Nephron (organoid): ENCODE measurements around the gene DGKH.
"Not testable (repeated sequence)": the region's sequence is repeated elsewhere in the genome, so short reads cannot be mapped to it uniquely, and the experiment has no call there.

ENCODE experiments used
- H3K27ac Mint-ChIP-seq, 3 experiments: 2 replicates each; pipeline ENCODE4 v1.8.0; 2020; ENCODE audit warnings: mixed read lengths in 3 of 3, mild to moderate bottlenecking in 2 of 3, moderate library complexity in 1 of 3
- H3K27me3 Mint-ChIP-seq: 2 replicates; pipeline ENCODE4 v1.8.0; 2021; ENCODE audit warnings: low read depth, mild to moderate bottlenecking, moderate library complexity, mixed read lengths
- H3K36me3 Mint-ChIP-seq: 2 replicates; pipeline ENCODE4 v1.8.0; 2020; ENCODE audit warnings: low read depth, mixed read lengths
- H3K4me1 Mint-ChIP-seq: 2 replicates; pipeline ENCODE4 v1.8.0; 2020; ENCODE audit warnings: mixed read lengths
- H3K4me3 Mint-ChIP-seq, 3 experiments: 2 replicates each; pipeline ENCODE4 v1.8.0; 2020; ENCODE audit warnings: mild to moderate bottlenecking in 3 of 3, mixed read lengths in 3 of 3, moderate library complexity in 2 of 3
- H3K9me3 Mint-ChIP-seq: 2 replicates; pipeline ENCODE4 v1.8.0; 2020; ENCODE audit warnings: mixed read lengths
- TF ChIP-seq, protein P1 (sequence below), 3 experiments: fragments of 200-600 bp; sonication (generic); IDR thresholded peaks; one replicate each; pipeline ENCODE4 v1.5.0; 2021; ENCODE audit warnings: antibody characterized with exemption in 3 of 3; ENCODE audit not compliant: unreplicated experiment in 3 of 3

Gene DGKH

GRCh38 chr13:42221121-42221765 lies 172.8 kb downstream of the DGKH start:
- Mint-ChIP-seq H3K36me3 (peaks cover 46% of the 10 kb centered on the region), H3K27me3 (no peaks in the 10 kb centered on the region), H3K27ac (no peak overlapping the region), H3K4me1 (no peaks in the 10 kb centered on the region), H3K9me3 (no peaks in the 10 kb centered on the region), H3K4me3 (no peak overlapping the region)
- TF ChIP-seq, protein P1, sequence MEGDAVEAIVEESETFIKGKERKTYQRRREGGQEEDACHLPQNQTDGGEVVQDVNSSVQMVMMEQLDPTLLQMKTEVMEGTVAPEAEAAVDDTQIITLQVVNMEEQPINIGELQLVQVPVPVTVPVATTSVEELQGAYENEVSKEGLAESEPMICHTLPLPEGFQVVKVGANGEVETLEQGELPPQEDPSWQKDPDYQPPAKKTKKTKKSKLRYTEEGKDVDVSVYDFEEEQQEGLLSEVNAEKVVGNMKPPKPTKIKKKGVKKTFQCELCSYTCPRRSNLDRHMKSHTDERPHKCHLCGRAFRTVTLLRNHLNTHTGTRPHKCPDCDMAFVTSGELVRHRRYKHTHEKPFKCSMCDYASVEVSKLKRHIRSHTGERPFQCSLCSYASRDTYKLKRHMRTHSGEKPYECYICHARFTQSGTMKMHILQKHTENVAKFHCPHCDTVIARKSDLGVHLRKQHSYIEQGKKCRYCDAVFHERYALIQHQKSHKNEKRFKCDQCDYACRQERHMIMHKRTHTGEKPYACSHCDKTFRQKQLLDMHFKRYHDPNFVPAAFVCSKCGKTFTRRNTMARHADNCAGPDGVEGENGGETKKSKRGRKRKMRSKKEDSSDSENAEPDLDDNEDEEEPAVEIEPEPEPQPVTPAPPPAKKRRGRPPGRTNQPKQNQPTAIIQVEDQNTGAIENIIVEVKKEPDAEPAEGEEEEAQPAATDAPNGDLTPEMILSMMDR (IDR thresholded peaks at IDR 0.05; ENCODE audit: unreplicated experiment in 3 of 3) = no peak

DNA sequence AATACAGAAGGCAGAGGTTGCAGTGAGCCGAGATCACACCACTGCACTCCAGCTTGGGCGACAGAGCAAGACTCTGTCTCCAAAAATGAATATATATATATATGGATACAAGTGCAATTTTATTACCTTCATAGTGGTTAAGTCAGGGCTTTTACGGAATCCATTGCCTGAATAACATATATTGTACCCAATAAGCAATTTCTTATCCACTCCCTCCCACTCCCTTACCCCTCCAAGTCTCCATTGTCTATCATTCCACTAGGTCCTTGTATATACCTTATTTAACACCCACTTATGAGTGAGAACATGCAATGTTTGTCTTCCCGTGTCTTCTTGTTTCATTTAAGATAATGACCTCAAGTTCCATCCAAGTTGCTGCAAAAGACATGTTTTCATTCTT lies 175.2 kb downstream of the DGKH start:
- TF ChIP-seq, protein P1 (IDR thresholded peaks at IDR 0.05; ENCODE audit: unreplicated experiment in 3 of 3) = no peak
- Mint-ChIP-seq H3K4me1 (no peaks in the 10 kb centered on the region), H3K36me3 (peaks cover 47% of the 10 kb centered on the region), H3K9me3 (no peaks in the 10 kb centered on the region), H3K4me3 (no peak overlapping the region), H3K27me3 (no peaks in the 10 kb centered on the region), H3K27ac (no peak overlapping the region)

DNA sequence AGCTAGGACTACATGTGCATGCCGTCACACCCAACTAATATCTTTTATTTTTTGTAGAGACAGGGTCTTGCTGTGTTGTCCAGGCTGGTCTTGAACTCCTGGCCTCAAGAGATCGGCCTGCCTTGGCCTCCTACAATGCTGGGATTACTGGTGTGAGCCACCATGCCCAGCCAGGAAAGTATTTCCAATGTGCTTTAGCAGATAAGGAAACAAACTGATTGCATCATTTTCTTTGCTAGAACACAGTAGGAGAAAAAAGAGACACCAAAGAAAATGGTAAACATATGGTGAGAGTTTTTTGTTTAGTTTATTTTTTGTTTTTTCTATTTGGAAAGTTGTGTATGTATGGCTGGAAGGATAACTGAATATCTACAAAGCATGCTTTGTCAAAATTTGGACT lies 176.6 kb downstream of the DGKH start:
- no peaks in the 10 kb centered on the region for H3K9me3 Mint-ChIP-seq
- TF ChIP-seq, protein P1 (IDR thresholded peaks at IDR 0.05; ENCODE audit: unreplicated experiment in 3 of 3) = no peak
- no peak overlapping the region for H3K27ac Mint-ChIP-seq
- H3K27me3 Mint-ChIP-seq = no peaks in the 10 kb centered on the region
- H3K4me1 Mint-ChIP-seq = no peaks in the 10 kb centered on the region
- no peak overlapping the region for H3K4me3 Mint-ChIP-seq
- H3K36me3 Mint-ChIP-seq = peaks cover 47% of the 10 kb centered on the region

- not testable (repeated sequence) for H3K9me3 Mint-ChIP-seq, H3K27me3 Mint-ChIP-seq, H3K27ac Mint-ChIP-seq, H3K4me3 Mint-ChIP-seq, H3K4me1 Mint-ChIP-seq
- H3K36me3 Mint-ChIP-seq = peaks cover 36% of the 10 kb centered on the region
Observed at GRCh38 chr13:42226759-42227158, 178.3 kb downstream of the DGKH start.

GRCh38 chr13:42228527-42228926 lies 180.1 kb downstream of the DGKH start:
- no peaks in the 10 kb centered on the region for H3K27me3 Mint-ChIP-seq
- H3K4me1 Mint-ChIP-seq = no peaks in the 10 kb centered on the region
- H3K9me3 Mint-ChIP-seq = no peaks in the 10 kb centered on the region
- no peak overlapping the region for H3K4me3 Mint-ChIP-seq
- peaks cover 34% of the 10 kb centered on the region for H3K36me3 Mint-ChIP-seq
- TF ChIP-seq, protein P1 (IDR thresholded peaks at IDR 0.05; ENCODE audit: unreplicated experiment in 3 of 3) = no peak
- peak overlapping the region in 1 of 3 experiments; percentile 10 for H3K27ac Mint-ChIP-seq

- Mint-ChIP-seq H3K36me3 (peaks cover 29% of the 10 kb centered on the region), H3K27ac (peak overlapping the region in 2 of 3 experiments; percentile 22 to 79), H3K9me3 (no peaks in the 10 kb centered on the region), H3K27me3 (no peaks in the 10 kb centered on the region), H3K4me1 (no peaks in the 10 kb centered on the region), H3K4me3 (no peak overlapping the region)
- TF ChIP-seq, protein P1 (IDR thresholded peaks at IDR 0.05; ENCODE audit: unreplicated experiment in 3 of 3) = no peak
Observed at GRCh38 chr13:42229287-42229686, 180.8 kb downstream of the DGKH start.
